WTC11 (cell line): Measurements from ENCODE around the gene RNF208. TPM values are rescaled to one million over a fixed set of nuclear protein-coding genes. Genes with fewer than 3 reads are reported as not detected.
A peak's percentile ranks its signal among the peaks of the same experiment; 100 is the strongest.

ENCODE experiments used
- ATAC-seq: fragments of 200-7000 bp; cut with Tn5 transposase; 2 replicates; pipeline ENCODE4 v1.10.0; 2021; ENCODE audit warnings: mild to moderate bottlenecking, moderate library complexity
- CTCF ChIA-PET: fragments of 300-600 bp; sonication (Branson Sonifier 250); formaldehyde crosslinking; loops from one replicate; lab custom pipeline; 2021; ENCODE audit warnings: antibody characterized with exemption; lab: Charles Lee
- POLR2A ChIA-PET: fragments of 350-600 bp; sonication (Branson Sonifier 250); formaldehyde crosslinking; loops from one replicate; lab custom pipeline; 2021; ENCODE audit warnings: antibody characterized with exemption; lab: Charles Lee
- DNase-seq: peaks from one replicate; pipeline ENCODE4 v3.0.0; 2021; ENCODE audit warnings: low spot score
- H3K27ac Mint-ChIP-seq: 2 replicates; pipeline ENCODE4 v1.8.0; 2021; ENCODE audit warnings: mixed read lengths
- H3K27me3 Mint-ChIP-seq: 2 replicates; pipeline ENCODE4 v1.8.0; 2021; ENCODE audit warnings: low read depth, mild to moderate bottlenecking, moderate library complexity, mixed read lengths
- H3K36me3 Mint-ChIP-seq: 2 replicates; pipeline ENCODE4 v1.8.0; 2021; ENCODE audit warnings: mixed read lengths
- H3K4me1 Mint-ChIP-seq: 2 replicates; pipeline ENCODE4 v1.8.0; 2022; ENCODE audit warnings: mixed read lengths
- H3K4me3 Mint-ChIP-seq: 2 replicates; pipeline ENCODE4 v1.8.0; 2021; ENCODE audit warnings: mild to moderate bottlenecking, moderate library complexity, mixed read lengths
- H3K9me3 Mint-ChIP-seq: 2 replicates; pipeline ENCODE4 v1.8.0; 2021; ENCODE audit warnings: mixed read lengths
- CREB1 ChIP-seq: sonication (generic); formaldehyde crosslinking; IDR thresholded peaks from 2 replicates; pipeline ENCODE4 v1.8.0; 2023; ENCODE audit warnings: mild to moderate bottlenecking, missing genetic modification reagents
- FOXP1 ChIP-seq: sonication (generic); formaldehyde crosslinking; IDR thresholded peaks from 2 replicates; pipeline ENCODE4 v1.8.0; 2022; ENCODE audit warnings: missing genetic modification reagents, mild to moderate bottlenecking, moderate library complexity, borderline replicate concordance
- MXD4 ChIP-seq: fragments of 250-450 bp; sonication (Bioruptor Pico); IDR thresholded peaks from 2 replicates; pipeline ENCODE4 v1.8.0; 2021; ENCODE audit warnings: mild to moderate bottlenecking, moderate library complexity, borderline replicate concordance
- NFE2L1 ChIP-seq: sonication (generic); formaldehyde crosslinking; IDR thresholded peaks from 2 replicates; pipeline ENCODE4 v1.8.1; 2023; ENCODE audit warnings: missing genetic modification reagents
- NR2C2 ChIP-seq: sonication (generic); formaldehyde crosslinking; IDR thresholded peaks from 2 replicates; pipeline ENCODE4 v1.8.0; 2022; ENCODE audit warnings: mild to moderate bottlenecking, missing genetic modification reagents
- PRRX2 ChIP-seq: fragments of 250-450 bp; sonication (Bioruptor Pico); IDR thresholded peaks from 2 replicates; pipeline ENCODE4 v1.8.0; 2021; ENCODE audit warnings: mild to moderate bottlenecking
- TCF7 ChIP-seq: sonication (generic); formaldehyde crosslinking; IDR thresholded peaks from 2 replicates; pipeline ENCODE4 v1.8.0; 2022; ENCODE audit warnings: mild to moderate bottlenecking, low read depth, missing genetic modification reagents, moderate library complexity
- total RNA-seq: library from RNA; stranded (reverse); gene quantifications from 3 replicates; pipeline ENCODE4 v1.2.3, GENCODE V29; 2021
- TF ChIP-seq, protein P1 (sequence below): sonication (generic); formaldehyde crosslinking; IDR thresholded peaks from 2 replicates; pipeline ENCODE4 v1.8.1; 2023; ENCODE audit warnings: mild to moderate bottlenecking, moderate library complexity, missing genetic modification reagents
- TF ChIP-seq, protein P2 (sequence below): sonication (generic); formaldehyde crosslinking; conservative IDR thresholded peaks from 2 replicates; pipeline ENCODE4 v1.8.1; 2022; ENCODE audit warnings: mild to moderate bottlenecking, missing genetic modification reagents
- TF ChIP-seq, protein P3 (sequence below): sonication (generic); formaldehyde crosslinking; IDR thresholded peaks from 2 replicates; pipeline ENCODE4 v1.8.0; 2022; ENCODE audit warnings: mild to moderate bottlenecking, missing genetic modification reagents
- TF ChIP-seq, protein P4 (sequence below): fragments of 250-450 bp; sonication (Bioruptor Pico); IDR thresholded peaks from 2 replicates; pipeline ENCODE4 v1.8.0; 2021; ENCODE audit warnings: mild to moderate bottlenecking
- TF ChIP-seq, protein P5 (sequence below): fragments of 250-450 bp; sonication (Bioruptor Pico); conservative IDR thresholded peaks from 2 replicates; pipeline ENCODE4 v1.9.0; 2021; ENCODE audit warnings: mild to moderate bottlenecking
- TF ChIP-seq, protein P6 (sequence below): sonication (generic); formaldehyde crosslinking; IDR thresholded peaks from 2 replicates; pipeline ENCODE4 v1.8.1; 2022; ENCODE audit warnings: low read depth, missing genetic modification reagents, borderline replicate concordance
- TF ChIP-seq, protein P7 (sequence below): sonication (generic); formaldehyde crosslinking; IDR thresholded peaks from 2 replicates; pipeline ENCODE4 v1.8.1; 2023; ENCODE audit warnings: mild to moderate bottlenecking, missing genetic modification reagents
- TF ChIP-seq, protein P8 (sequence below): sonication (generic); formaldehyde crosslinking; IDR thresholded peaks from 2 replicates; pipeline ENCODE4 v1.8.1; 2022; ENCODE audit warnings: missing genetic modification reagents, borderline replicate concordance

RNF208 gene
- total RNA-seq, 1 experiment from 2014 or later = 14.8 TPM

DNA sequence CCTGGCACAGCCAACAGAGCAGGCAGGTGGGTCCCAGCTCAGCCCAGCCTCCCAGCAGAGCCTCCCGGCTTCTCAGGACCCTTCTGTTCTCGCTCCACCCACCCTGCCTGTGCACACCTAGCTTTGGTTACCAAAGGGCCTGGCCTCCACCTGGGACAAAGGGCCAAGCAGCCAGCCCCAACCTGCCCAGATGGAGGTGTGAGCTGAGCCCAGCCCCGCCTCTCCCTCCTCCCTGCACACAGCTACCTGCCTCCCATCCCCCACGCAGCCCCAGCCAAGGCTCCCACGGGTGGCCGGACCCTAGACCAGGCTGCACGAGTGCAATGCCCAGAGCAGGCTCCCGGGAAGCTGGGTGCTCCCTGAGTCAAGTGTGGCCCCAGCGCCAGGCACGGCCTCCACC is 27.1 kb downstream of the RNF208 start:
- no peak overlapping the region for H3K4me3 Mint-ChIP-seq
- H3K9me3 Mint-ChIP-seq = no peaks in the 10 kb centered on the region
- TF ChIP-seq TCF7 (CRISPR knock-in tag) = no peak
- H3K36me3 Mint-ChIP-seq = no peaks in the 10 kb centered on the region; the same call in 1 of the 2 replicates
- no peak for DNase-seq
- peak overlapping the region; percentile 69; the same call in 1 of the 2 replicates for H3K27ac Mint-ChIP-seq
- no peaks in the 10 kb centered on the region for H3K27me3 Mint-ChIP-seq
- H3K4me1 Mint-ChIP-seq = peaks cover 14% of the 10 kb centered on the region
- CTCF ChIA-PET = interaction anchor here (0.9 to 2.1 kb wide), 4 partner anchors 19 to 159 kb away, joined by 3 to 16 read pairs (median 6); no protein-coding TSS in a partner anchor
- peak; percentile 8; the same call in 1 of the 2 replicates for ATAC-seq
- POLR2A ChIA-PET = interaction anchor here (1.0 to 1.2 kb wide), 2 partner anchors 9 to 46 kb away, joined by 3 read pairs; no protein-coding TSS in a partner anchor

DNA sequence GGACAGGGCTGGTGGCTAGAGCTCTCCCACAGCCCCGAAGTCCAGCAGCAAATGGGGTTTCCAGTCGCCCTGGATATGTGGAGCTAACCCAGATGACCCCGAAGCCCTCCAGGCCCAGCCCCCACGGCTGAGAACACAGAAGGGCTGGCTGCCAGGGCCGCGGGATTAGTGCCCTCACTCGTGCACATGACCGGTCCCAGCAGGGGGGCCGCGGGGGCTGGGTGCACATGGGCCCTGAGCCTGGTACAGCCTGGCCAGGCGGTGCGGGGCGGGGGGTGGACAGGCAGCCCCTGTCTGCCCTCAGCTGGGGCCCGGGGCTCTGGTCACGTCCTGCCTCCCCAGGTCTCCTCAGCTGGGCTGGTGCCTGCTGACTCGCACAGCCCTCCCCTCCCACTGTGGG is 27.7 kb downstream of the RNF208 start:
- no peaks in the 10 kb centered on the region for H3K27me3 Mint-ChIP-seq
- ChIA-PET POLR2A (interaction anchor here (1.0 kb wide), 1 partner anchor 9 kb away, joined by 3 read pairs; no protein-coding TSS in a partner anchor), CTCF (interaction anchor here (1.2 to 2.1 kb wide), 5 partner anchors 19 to 165 kb away, joined by 3 to 16 read pairs (median 4); no protein-coding TSS in a partner anchor)
- no peak overlapping the region for H3K4me3 Mint-ChIP-seq
- no peaks in the 10 kb centered on the region for H3K9me3 Mint-ChIP-seq
- H3K27ac Mint-ChIP-seq = no peak overlapping the region
- DNase-seq (no peak), ATAC-seq (no peak)
- H3K36me3 Mint-ChIP-seq = no peaks in the 10 kb centered on the region; the same call in 1 of the 2 replicates
- peaks cover 15% of the 10 kb centered on the region for H3K4me1 Mint-ChIP-seq
- TF ChIP-seq, protein P1, sequence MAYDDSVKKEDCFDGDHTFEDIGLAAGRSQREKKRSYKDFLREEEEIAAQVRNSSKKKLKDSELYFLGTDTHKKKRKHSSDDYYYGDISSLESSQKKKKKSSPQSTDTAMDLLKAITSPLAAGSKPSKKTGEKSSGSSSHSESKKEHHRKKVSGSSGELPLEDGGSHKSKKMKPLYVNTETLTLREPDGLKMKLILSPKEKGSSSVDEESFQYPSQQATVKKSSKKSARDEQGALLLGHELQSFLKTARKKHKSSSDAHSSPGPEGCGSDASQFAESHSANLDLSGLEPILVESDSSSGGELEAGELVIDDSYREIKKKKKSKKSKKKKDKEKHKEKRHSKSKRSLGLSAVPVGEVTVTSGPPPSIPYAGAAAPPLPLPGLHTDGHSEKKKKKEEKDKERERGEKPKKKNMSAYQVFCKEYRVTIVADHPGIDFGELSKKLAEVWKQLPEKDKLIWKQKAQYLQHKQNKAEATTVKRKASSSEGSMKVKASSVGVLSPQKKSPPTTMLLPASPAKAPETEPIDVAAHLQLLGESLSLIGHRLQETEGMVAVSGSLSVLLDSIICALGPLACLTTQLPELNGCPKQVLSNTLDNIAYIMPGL (CRISPR knock-in tag) = 0 out of 2 replicates have a peak, but pooled peaks have one; percentile 15
- TF ChIP-seq, protein P2, sequence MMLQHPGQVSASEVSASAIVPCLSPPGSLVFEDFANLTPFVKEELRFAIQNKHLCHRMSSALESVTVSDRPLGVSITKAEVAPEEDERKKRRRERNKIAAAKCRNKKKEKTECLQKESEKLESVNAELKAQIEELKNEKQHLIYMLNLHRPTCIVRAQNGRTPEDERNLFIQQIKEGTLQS (CRISPR knock-in tag) = no peak

DNA sequence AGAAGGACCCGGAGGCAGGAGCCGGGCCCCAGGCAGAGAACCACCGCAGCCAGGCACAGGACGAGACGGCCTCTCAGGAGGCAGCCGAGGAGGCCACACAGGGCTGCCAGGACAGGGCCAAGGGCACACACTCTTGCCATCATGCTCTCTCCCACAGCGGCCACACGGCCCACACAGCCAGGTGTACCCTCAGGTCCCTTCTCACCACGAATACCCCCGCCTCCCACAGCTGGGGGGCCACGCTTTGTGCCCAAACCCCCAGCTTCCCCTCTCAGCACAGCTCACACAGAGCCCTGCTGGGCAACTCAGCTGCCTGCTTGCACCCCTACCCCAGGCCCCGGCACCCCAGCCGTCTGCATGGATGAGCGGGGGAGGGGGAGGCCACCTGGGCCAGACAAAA is 28.3 kb downstream of the RNF208 start:
- DNase-seq = no peak
- ChIA-PET POLR2A (no interaction called here), CTCF (interaction anchor here (1.2 to 1.3 kb wide), 3 partner anchors 43 to 164 kb away, joined by 3 to 4 read pairs (median 3); no protein-coding TSS in a partner anchor)
- H3K9me3 Mint-ChIP-seq = no peaks in the 10 kb centered on the region
- no peaks in the 10 kb centered on the region; the same call in 1 of the 2 replicates for H3K36me3 Mint-ChIP-seq
- H3K4me1 Mint-ChIP-seq = peaks cover 17% of the 10 kb centered on the region
- no peaks in the 10 kb centered on the region for H3K27me3 Mint-ChIP-seq
- no peak overlapping the region for H3K4me3 Mint-ChIP-seq
- TF ChIP-seq, protein P3, sequence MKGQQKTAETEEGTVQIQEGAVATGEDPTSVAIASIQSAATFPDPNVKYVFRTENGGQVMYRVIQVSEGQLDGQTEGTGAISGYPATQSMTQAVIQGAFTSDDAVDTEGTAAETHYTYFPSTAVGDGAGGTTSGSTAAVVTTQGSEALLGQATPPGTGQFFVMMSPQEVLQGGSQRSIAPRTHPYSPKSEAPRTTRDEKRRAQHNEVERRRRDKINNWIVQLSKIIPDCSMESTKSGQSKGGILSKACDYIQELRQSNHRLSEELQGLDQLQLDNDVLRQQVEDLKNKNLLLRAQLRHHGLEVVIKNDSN (CRISPR knock-in tag) = no peak
- H3K27ac Mint-ChIP-seq = no peak overlapping the region
- no peak for ATAC-seq

DNA sequence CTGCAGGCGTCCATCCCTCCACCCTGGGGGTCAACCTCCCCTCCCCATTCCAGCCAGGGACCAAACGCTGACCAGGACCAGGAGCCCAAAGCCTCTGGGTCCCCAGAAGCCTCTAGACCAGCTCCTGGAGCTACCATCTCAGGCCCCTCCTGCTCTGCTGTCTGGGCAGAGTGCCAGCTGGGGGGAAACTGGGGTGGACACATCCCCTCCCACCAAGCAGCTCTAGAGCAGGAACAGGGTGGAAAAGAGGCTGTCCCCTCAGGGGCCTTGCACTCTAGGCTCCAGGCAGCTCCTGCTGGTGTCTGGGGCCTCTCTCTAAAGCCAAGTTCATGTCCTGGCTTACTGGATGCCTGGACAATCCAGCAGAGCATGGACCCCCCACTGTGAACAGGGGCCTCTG is 29.2 kb downstream of the RNF208 start:
- Mint-ChIP-seq H3K36me3 (no peaks in the 10 kb centered on the region; the same call in 1 of the 2 replicates), H3K4me1 (peaks cover 13% of the 10 kb centered on the region), H3K27ac (no peak overlapping the region), H3K4me3 (no peak overlapping the region), H3K9me3 (no peaks in the 10 kb centered on the region), H3K27me3 (no peaks in the 10 kb centered on the region)
- no peak for ATAC-seq
- POLR2A ChIA-PET = interaction anchor here (1.1 kb wide), 1 partner anchor 26 kb away, joined by 5 read pairs; no protein-coding TSS in a partner anchor
- DNase-seq = no peak
- CTCF ChIA-PET = interaction anchor here (0.7 to 1.6 kb wide), 5 partner anchors 16 to 158 kb away, joined by 4 to 8 read pairs (median 4); no protein-coding TSS in a partner anchor
- TF ChIP-seq, protein P4, sequence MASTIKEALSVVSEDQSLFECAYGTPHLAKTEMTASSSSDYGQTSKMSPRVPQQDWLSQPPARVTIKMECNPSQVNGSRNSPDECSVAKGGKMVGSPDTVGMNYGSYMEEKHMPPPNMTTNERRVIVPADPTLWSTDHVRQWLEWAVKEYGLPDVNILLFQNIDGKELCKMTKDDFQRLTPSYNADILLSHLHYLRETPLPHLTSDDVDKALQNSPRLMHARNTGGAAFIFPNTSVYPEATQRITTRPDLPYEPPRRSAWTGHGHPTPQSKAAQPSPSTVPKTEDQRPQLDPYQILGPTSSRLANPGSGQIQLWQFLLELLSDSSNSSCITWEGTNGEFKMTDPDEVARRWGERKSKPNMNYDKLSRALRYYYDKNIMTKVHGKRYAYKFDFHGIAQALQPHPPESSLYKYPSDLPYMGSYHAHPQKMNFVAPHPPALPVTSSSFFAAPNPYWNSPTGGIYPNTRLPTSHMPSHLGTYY (CRISPR knock-in tag) = no peak
- TF ChIP-seq PRRX2 (CRISPR knock-in tag) = no peak
- TF ChIP-seq, protein P5, sequence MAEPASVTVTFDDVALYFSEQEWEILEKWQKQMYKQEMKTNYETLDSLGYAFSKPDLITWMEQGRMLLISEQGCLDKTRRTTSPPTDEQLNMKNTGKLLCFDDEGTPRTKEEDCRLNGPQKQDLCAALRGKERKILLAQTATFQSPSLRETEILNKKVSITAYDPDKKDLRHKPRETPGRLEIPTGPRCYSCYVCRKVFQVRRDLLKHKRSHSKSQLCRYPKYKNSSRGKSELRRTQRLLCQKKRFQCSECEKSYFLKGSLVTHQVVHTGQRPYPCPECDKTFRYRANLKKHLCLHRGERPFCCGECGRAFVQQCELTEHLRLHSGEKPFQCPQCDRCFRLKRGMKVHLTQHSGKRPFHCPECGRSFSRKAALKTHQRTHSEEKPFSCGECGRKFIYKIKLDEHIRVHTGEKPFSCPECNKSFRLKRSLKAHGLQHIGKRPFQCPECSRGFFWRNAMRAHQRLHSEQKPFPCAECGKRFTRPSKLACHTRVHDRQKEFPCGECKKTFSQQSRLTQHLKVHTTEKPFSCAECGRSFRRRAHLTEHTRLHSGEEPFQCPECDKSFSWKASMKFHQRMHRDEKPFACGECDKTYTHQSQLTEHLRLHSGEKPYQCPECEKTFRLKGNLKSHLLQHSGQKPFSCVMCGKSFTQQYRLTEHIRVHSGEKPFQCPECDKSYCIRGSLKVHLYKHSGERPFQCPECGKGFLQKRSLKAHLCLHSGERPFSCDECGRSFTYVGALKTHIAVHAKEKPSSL (CRISPR knock-in tag) = no peak
- TF ChIP-seq NFE2L1 (CRISPR knock-in tag) = no peak
- TF ChIP-seq NR2C2 = no peak
- TF ChIP-seq, protein P6, sequence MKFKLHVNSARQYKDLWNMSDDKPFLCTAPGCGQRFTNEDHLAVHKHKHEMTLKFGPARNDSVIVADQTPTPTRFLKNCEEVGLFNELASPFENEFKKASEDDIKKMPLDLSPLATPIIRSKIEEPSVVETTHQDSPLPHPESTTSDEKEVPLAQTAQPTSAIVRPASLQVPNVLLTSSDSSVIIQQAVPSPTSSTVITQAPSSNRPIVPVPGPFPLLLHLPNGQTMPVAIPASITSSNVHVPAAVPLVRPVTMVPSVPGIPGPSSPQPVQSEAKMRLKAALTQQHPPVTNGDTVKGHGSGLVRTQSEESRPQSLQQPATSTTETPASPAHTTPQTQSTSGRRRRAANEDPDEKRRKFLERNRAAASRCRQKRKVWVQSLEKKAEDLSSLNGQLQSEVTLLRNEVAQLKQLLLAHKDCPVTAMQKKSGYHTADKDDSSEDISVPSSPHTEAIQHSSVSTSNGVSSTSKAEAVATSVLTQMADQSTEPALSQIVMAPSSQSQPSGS (CRISPR knock-in tag) = no peak
- TF ChIP-seq, protein P7, sequence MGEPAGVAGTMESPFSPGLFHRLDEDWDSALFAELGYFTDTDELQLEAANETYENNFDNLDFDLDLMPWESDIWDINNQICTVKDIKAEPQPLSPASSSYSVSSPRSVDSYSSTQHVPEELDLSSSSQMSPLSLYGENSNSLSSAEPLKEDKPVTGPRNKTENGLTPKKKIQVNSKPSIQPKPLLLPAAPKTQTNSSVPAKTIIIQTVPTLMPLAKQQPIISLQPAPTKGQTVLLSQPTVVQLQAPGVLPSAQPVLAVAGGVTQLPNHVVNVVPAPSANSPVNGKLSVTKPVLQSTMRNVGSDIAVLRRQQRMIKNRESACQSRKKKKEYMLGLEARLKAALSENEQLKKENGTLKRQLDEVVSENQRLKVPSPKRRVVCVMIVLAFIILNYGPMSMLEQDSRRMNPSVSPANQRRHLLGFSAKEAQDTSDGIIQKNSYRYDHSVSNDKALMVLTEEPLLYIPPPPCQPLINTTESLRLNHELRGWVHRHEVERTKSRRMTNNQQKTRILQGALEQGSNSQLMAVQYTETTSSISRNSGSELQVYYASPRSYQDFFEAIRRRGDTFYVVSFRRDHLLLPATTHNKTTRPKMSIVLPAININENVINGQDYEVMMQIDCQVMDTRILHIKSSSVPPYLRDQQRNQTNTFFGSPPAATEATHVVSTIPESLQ (CRISPR knock-in tag) = no peak
- no peak for TF ChIP-seq MXD4 (CRISPR knock-in tag)
- no peak for TF ChIP-seq CREB1 (CRISPR knock-in tag)
- no peak for TF ChIP-seq FOXP1 (CRISPR knock-in tag)
- TF ChIP-seq, protein P8, sequence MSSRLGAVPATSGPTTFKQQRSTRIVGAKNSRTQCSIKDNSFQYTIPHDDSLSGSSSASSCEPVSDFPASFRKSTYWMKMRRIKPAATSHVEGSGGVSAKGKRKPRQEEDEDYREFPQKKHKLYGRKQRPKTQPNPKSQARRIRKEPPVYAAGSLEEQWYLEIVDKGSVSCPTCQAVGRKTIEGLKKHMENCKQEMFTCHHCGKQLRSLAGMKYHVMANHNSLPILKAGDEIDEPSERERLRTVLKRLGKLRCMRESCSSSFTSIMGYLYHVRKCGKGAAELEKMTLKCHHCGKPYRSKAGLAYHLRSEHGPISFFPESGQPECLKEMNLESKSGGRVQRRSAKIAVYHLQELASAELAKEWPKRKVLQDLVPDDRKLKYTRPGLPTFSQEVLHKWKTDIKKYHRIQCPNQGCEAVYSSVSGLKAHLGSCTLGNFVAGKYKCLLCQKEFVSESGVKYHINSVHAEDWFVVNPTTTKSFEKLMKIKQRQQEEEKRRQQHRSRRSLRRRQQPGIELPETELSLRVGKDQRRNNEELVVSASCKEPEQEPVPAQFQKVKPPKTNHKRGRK = no peak
